Lower leg skin (tissue), 3 donors: ENCODE measurements around the gene ENPP6.

ENCODE experiments used
- POLR2A ChIP-seq, 2 donors: fragments of 450-650 bp; IDR thresholded peaks; one replicate each; pipeline ENCODE4 v1.6.1; 2016 to 2017; ENCODE audit warnings: antibody characterized with exemption in 2 of 2, mild to moderate bottlenecking in 1 of 2, moderate library complexity in 1 of 2
- TF ChIP-seq, protein P1 (sequence below), 3 donors: fragments of 450-650 bp; IDR thresholded peaks; one replicate each; pipeline ENCODE4 v1.5.1; 2016; ENCODE audit warnings: antibody characterized with exemption in 3 of 3, mild to moderate bottlenecking in 3 of 3, moderate library complexity in 2 of 3

DNA sequence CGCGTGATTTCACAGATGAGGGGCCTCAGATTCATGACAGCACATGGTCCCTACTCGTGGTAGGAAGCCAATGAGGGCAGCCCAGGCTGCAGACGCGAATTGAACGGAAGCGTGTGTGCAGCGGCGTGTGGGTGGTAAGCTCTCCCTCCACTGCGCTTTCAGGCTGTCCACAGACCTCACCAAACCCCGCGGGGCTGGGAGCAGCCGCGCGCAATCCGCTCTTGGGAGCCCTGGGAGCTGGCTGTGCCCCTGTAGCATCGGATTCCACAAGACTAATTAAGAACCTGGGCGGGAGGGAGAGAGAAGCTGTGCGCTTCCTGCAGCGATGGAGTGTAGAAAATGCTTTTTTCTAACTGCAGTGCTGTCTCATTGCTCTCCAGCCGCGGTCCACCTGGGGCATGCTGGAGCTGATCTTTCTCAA, 177.7 kb downstream of the ENPP6 start:
- no peak for TF ChIP-seq POLR2A (IDR thresholded peaks at IDR 0.05)
- TF ChIP-seq, protein P1, sequence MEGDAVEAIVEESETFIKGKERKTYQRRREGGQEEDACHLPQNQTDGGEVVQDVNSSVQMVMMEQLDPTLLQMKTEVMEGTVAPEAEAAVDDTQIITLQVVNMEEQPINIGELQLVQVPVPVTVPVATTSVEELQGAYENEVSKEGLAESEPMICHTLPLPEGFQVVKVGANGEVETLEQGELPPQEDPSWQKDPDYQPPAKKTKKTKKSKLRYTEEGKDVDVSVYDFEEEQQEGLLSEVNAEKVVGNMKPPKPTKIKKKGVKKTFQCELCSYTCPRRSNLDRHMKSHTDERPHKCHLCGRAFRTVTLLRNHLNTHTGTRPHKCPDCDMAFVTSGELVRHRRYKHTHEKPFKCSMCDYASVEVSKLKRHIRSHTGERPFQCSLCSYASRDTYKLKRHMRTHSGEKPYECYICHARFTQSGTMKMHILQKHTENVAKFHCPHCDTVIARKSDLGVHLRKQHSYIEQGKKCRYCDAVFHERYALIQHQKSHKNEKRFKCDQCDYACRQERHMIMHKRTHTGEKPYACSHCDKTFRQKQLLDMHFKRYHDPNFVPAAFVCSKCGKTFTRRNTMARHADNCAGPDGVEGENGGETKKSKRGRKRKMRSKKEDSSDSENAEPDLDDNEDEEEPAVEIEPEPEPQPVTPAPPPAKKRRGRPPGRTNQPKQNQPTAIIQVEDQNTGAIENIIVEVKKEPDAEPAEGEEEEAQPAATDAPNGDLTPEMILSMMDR (IDR thresholded peaks at IDR 0.05), result no peak
